Esophagus muscularis mucosa (tissue), 3 donors: ENCODE data around the gene SLC28A1.

ENCODE experiments used
- CTCF ChIP-seq, 3 experiments: fragments of 200-600 bp in 2 of 3; fragments of 450-650 bp in 1 of 3; sonication (generic) in 2 of 3; IDR thresholded peaks; one replicate each; pipeline ENCODE4 v1.5.1; 2017 to 2019; ENCODE audit warnings: antibody characterized with exemption in 3 of 3, mild to moderate bottlenecking in 2 of 3, moderate library complexity in 1 of 3
- POLR2A ChIP-seq: fragments of 450-650 bp; IDR thresholded peaks from one replicate; pipeline ENCODE4 v1.6.1; 2017; ENCODE audit warnings: antibody characterized with exemption, moderate library complexity, mild to moderate bottlenecking, low read depth
- POLR2AphosphoS5 ChIP-seq, 2 donors: sonication (generic); formaldehyde crosslinking; IDR thresholded peaks; one replicate each; pipeline ENCODE4 v1.6.1; 2017; ENCODE audit warnings: antibody characterized with exemption in 2 of 2

GRCh38 chr15:84880822-84881519 is 3.5 kb upstream of the SLC28A1 start:
- TF ChIP-seq CTCF (IDR thresholded peaks at IDR 0.05) (no peak), POLR2AphosphoS5 (IDR thresholded peaks at IDR 0.05) (no peak), POLR2A (no peak)
